H1 (cell line): Measurements from ENCODE around the gene KCNIP3. TPM values are rescaled to one million over a fixed set of nuclear protein-coding genes. Genes with fewer than 3 reads are reported as not detected.

ENCODE experiments used
- CBX5 ChIP-seq: fragments of 300-800, 300-1000 bp; sonication (generic); IDR thresholded peaks from 2 replicates; pipeline ENCODE4 v1.7.1; 2016; ENCODE audit warnings: antibody characterized with exemption, low read length, low read depth
- FOSL1 ChIP-seq: IDR thresholded peaks from 2 replicates; pipeline ENCODE4 v1.6.1; 2011; ENCODE audit warnings: mild to moderate bottlenecking, low read depth, low read length, moderate library complexity; ENCODE audit not compliant: insufficient read depth
- HDAC2 ChIP-seq, 2 experiments: fragments of 300-600 bp in 1 of 2; sonication (generic) in 1 of 2; IDR thresholded peaks; 2 replicates each; pipeline ENCODE4 v1.6.1; 2011 to 2012; ENCODE audit warnings: low read depth in 2 of 2, low read length in 2 of 2, mild to moderate bottlenecking in 2 of 2, moderate library complexity in 2 of 2, borderline replicate concordance in 1 of 2, inconsistent platforms in 1 of 2
- polyA plus RNA-seq, 7 experiments: library from polyadenylated mRNA; depleted of rRNA in 3 of 7; stranded (reverse) in 5 of 7; unstranded in 2 of 7; fragments of >200 nt in 5 of 7; fragments of 200-250 nt in 2 of 7; gene quantifications; 1 replicate in 5 of 7; 2 replicates in 1 of 7; 4 replicates in 1 of 7; pipeline versions ENCODE4 v1.2.1 to v1.2.3, GENCODE V29; 2011 to 2013; ENCODE audit warnings: missing spikeins in 2 of 7, mixed read lengths in 2 of 7
- total RNA-seq: library from RNA; stranded (reverse); fragmentation: NEBNext Ultra II Directional; extraction: Animal tissue kit (Norgen Biotek cat#: 25700); gene quantifications from 2 replicates; pipeline ENCODE4 v1.2.1, GENCODE V29; 2021
- TF ChIP-seq, protein P1 (sequence below), 3 experiments: IDR thresholded peaks; 1 replicate in 2 of 3; 2 replicates in 1 of 3; pipeline versions ENCODE4 v1.5.1 to v1.6.1; 2011; ENCODE audit warnings: low read length in 3 of 3, mild to moderate bottlenecking in 3 of 3, inconsistent platforms in 2 of 3, low read depth in 1 of 3, moderate library complexity in 1 of 3; ENCODE audit not compliant: insufficient read depth in 1 of 3; ENCODE audit errors: control extremely low read depth in 1 of 3

KCNIP3 gene
- total and polyA plus RNA-seq, 2 of the 8 experiments (the other 6 are each of a cell fraction or from before 2014, with no cell fraction given), result 0.33 to 1.9 TPM

DNA sequence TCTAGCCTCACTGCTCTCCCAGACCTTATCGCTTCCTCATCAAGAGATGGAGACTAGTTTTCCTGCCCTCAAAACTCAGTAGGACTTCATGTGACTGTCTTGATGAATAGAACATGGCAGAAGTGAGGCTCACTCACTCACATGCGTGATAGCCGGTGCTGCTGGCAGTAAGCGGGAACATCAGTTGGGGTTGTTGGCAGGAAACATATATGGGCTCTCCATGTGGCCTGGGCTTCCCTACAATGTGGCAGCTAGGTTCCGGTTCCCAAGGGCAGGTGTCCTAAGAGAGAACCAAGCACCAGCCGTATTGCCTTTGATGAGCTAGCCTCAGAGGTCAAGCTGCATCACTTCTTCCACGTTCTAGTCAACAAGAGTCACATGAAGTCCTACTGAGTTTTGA, 90.2 kb downstream of the KCNIP3 start (continued):
- TF ChIP-seq, protein P1, sequence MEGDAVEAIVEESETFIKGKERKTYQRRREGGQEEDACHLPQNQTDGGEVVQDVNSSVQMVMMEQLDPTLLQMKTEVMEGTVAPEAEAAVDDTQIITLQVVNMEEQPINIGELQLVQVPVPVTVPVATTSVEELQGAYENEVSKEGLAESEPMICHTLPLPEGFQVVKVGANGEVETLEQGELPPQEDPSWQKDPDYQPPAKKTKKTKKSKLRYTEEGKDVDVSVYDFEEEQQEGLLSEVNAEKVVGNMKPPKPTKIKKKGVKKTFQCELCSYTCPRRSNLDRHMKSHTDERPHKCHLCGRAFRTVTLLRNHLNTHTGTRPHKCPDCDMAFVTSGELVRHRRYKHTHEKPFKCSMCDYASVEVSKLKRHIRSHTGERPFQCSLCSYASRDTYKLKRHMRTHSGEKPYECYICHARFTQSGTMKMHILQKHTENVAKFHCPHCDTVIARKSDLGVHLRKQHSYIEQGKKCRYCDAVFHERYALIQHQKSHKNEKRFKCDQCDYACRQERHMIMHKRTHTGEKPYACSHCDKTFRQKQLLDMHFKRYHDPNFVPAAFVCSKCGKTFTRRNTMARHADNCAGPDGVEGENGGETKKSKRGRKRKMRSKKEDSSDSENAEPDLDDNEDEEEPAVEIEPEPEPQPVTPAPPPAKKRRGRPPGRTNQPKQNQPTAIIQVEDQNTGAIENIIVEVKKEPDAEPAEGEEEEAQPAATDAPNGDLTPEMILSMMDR (IDR thresholded peaks at IDR 0.05; ENCODE audit: control extremely low read depth in 1 of 3, insufficient read depth in 1 of 3, low read depth in 1 of 3, low read length in 3 of 3), result no peak
- TF ChIP-seq HDAC2 (IDR thresholded peaks at IDR 0.05; ENCODE audit: borderline replicate concordance in 1 of 2, low read depth in 2 of 2, low read length in 2 of 2) (no peak), FOSL1 (no peak), CBX5 (no peak)
